ENCODE results near the gene RASL11A.
A peak's percentile ranks its signal among the peaks of the same experiment; 100 is the strongest.
"Not testable (repeated sequence)": the region's sequence is repeated elsewhere in the genome, so short reads cannot be mapped to it uniquely, and the experiment has no call there.

The RASL11A gene

GRCh38 chr13:27269114-27269665, 1.4 kb upstream of the RASL11A start:
- peak; percentile 13 for DNase-seq

- no peak for DNase-seq
These were observed 1.0 kb downstream of the RASL11A start for GRCh38 chr13:27271570-27272096.

GRCh38 chr13:27273658-27274425, 3.2 kb downstream of the RASL11A start:
- no peak for DNase-seq

- no peak for DNase-seq
These were observed 4.0 kb downstream of the RASL11A start for GRCh38 chr13:27274631-27275030.

GRCh38 chr13:27276188-27276587, 5.6 kb downstream of the RASL11A start:
- peak; percentile 13 for DNase-seq

GRCh38 chr13:27279506-27279905, 8.9 kb downstream of the RASL11A start:
- no peak for DNase-seq

- no peak for DNase-seq
These were observed 9.5 kb downstream of the RASL11A start for GRCh38 chr13:27280009-27280656.

GRCh38 chr13:27280841-27281240, 10.2 kb downstream of the RASL11A start:
- DNase-seq: no peak

- no peak for DNase-seq
These were observed 10.8 kb downstream of the RASL11A start for GRCh38 chr13:27281420-27281819.

- no peak for DNase-seq
These were observed 13.4 kb downstream of the RASL11A start for GRCh38 chr13:27283906-27284493.

- DNase-seq: no peak
These were observed 17.8 kb downstream of the RASL11A start for GRCh38 chr13:27288392-27288791.

GRCh38 chr13:27289011-27289665, 18.5 kb downstream of the RASL11A start:
- DNase-seq: no peak

GRCh38 chr13:27290715-27291114, 20.1 kb downstream of the RASL11A start:
- DNase-seq: no peak

- DNase-seq: not testable (repeated sequence)
These were observed 21.3 kb downstream of the RASL11A start for GRCh38 chr13:27291967-27292366.

GRCh38 chr13:27293076-27293691, 22.6 kb downstream of the RASL11A start:
- no peak for DNase-seq

- DNase-seq: no peak
These were observed 23.4 kb downstream of the RASL11A start for GRCh38 chr13:27293873-27294515.

- no peak for DNase-seq
These were observed 24.5 kb downstream of the RASL11A start for GRCh38 chr13:27295096-27295495.

GRCh38 chr13:27295660-27296059, 25.0 kb downstream of the RASL11A start:
- no peak for DNase-seq

- DNase-seq: no peak
These were observed 25.9 kb downstream of the RASL11A start for GRCh38 chr13:27296496-27296895.

GRCh38 chr13:27298849-27299248, 28.2 kb downstream of the RASL11A start:
- DNase-seq: no peak

- DNase-seq: not testable (repeated sequence)
These were observed 29.8 kb downstream of the RASL11A start for GRCh38 chr13:27300406-27300805.

Data from fibroblast of skin of abdomen (primary cell).